ENCODE data around the gene CALB2. TPM values are rescaled to one million over a fixed set of nuclear protein-coding genes. Genes with fewer than 3 reads are reported as not detected.

Gene CALB2
- total RNA-seq, 2 donors from 2014 or later: 0.81 TPM; not detected in 1

GRCh38 chr16:71402674-71403073, 44.2 kb downstream of the CALB2 start:
- Histone ChIP-seq H3K36me3 (no peaks in the 10 kb centered on the region), H3K9me3 (no peaks in the 10 kb centered on the region), H3K4me3 (no peak overlapping the region), H3K27ac (no peak overlapping the region), H3K4me1 (ENCODE audit: control insufficient read depth in 1 of 2, low read depth in 2 of 2) (no peaks in the 10 kb centered on the region), H3K27me3 (replicated peaks; ENCODE audit: insufficient read depth) (no peaks in the 10 kb centered on the region)
- no peak for TF ChIP-seq CTCF (IDR thresholded peaks at IDR 0.05)
- no peak for ATAC-seq (ENCODE audit: insufficient number of reproducible peaks, low FRiP score, low read depth)
- DNase-seq (ENCODE audit: low spot score): no peak

GRCh38 chr16:71404364-71404763, 45.8 kb downstream of the CALB2 start:
- Histone ChIP-seq H3K36me3 (no peaks in the 10 kb centered on the region), H3K27ac (no peak overlapping the region), H3K4me1 (ENCODE audit: control insufficient read depth in 1 of 2, low read depth in 2 of 2) (no peaks in the 10 kb centered on the region), H3K4me3 (no peak overlapping the region), H3K9me3 (no peaks in the 10 kb centered on the region), H3K27me3 (replicated peaks; ENCODE audit: insufficient read depth) (no peaks in the 10 kb centered on the region)
- ATAC-seq (ENCODE audit: insufficient number of reproducible peaks, low FRiP score, low read depth): no peak
- DNase-seq (ENCODE audit: low spot score): no peak
- TF ChIP-seq CTCF (IDR thresholded peaks at IDR 0.05): no peak

- H3K4me3 ChIP-seq: no peak overlapping the region
- no peak for DNase-seq (ENCODE audit: low spot score)
- no peaks in the 10 kb centered on the region for H3K9me3 ChIP-seq
- H3K36me3 ChIP-seq: no peaks in the 10 kb centered on the region
- ATAC-seq (ENCODE audit: insufficient number of reproducible peaks, low FRiP score, low read depth): no peak
- TF ChIP-seq CTCF (IDR thresholded peaks at IDR 0.05): no peak
- no peak overlapping the region for H3K27ac ChIP-seq
- H3K4me1 ChIP-seq (ENCODE audit: control insufficient read depth in 1 of 2, low read depth in 2 of 2): no peaks in the 10 kb centered on the region
- no peaks in the 10 kb centered on the region for H3K27me3 ChIP-seq (replicated peaks; ENCODE audit: insufficient read depth)
Measured at GRCh38 chr16:71406316-71406715, 47.8 kb downstream of the CALB2 start.

- Histone ChIP-seq H3K27me3 (replicated peaks; ENCODE audit: insufficient read depth) (no peaks in the 10 kb centered on the region), H3K4me1 (ENCODE audit: control insufficient read depth in 1 of 2, low read depth in 2 of 2) (no peaks in the 10 kb centered on the region), H3K27ac (no peak overlapping the region), H3K9me3 (no peaks in the 10 kb centered on the region), H3K4me3 (no peak overlapping the region), H3K36me3 (no peaks in the 10 kb centered on the region)
- DNase-seq (ENCODE audit: low spot score) (no peak), ATAC-seq (ENCODE audit: insufficient number of reproducible peaks, low FRiP score, low read depth) (no peak)
- TF ChIP-seq CTCF (IDR thresholded peaks at IDR 0.05): no peak
Measured at GRCh38 chr16:71406724-71407123, 48.2 kb downstream of the CALB2 start.

- Histone ChIP-seq H3K4me3 (no peak overlapping the region), H3K9me3 (no peaks in the 10 kb centered on the region), H3K36me3 (no peaks in the 10 kb centered on the region), H3K27me3 (replicated peaks; ENCODE audit: insufficient read depth) (no peaks in the 10 kb centered on the region), H3K27ac (no peak overlapping the region), H3K4me1 (ENCODE audit: control insufficient read depth in 1 of 2, low read depth in 2 of 2) (no peaks in the 10 kb centered on the region)
- TF ChIP-seq CTCF (IDR thresholded peaks at IDR 0.05): no peak
- no peak for ATAC-seq (ENCODE audit: insufficient number of reproducible peaks, low FRiP score, low read depth)
- DNase-seq (ENCODE audit: low spot score): no peak
Measured at GRCh38 chr16:71407731-71408130, 49.2 kb downstream of the CALB2 start.
